GM21360 (cell line): Measurements from ENCODE around the gene GALNT2.

Source experiments
- ATAC-seq: cut with Tn5 transposase; IDR thresholded peaks from one replicate; pipeline ENCODE4 v1.9.1; 2021; ENCODE audit warnings: mild to moderate bottlenecking, moderate library complexity; ENCODE audit not compliant: unreplicated experiment

The GALNT2 gene

GRCh38 chr1:230309646-230310177, 242.7 kb downstream of the GALNT2 start:
- ATAC-seq = no peak

- no peak for ATAC-seq
Measured at GRCh38 chr1:230310381-230311163, 243.5 kb downstream of the GALNT2 start.

GRCh38 chr1:230312676-230313075, 245.6 kb downstream of the GALNT2 start:
- ATAC-seq = no peak

GRCh38 chr1:230313453-230314141, 246.6 kb downstream of the GALNT2 start:
- no peak for ATAC-seq

- ATAC-seq = no peak
Measured at GRCh38 chr1:230314142-230314470, 247.1 kb downstream of the GALNT2 start.

GRCh38 chr1:230315099-230315498, 248.1 kb downstream of the GALNT2 start:
- ATAC-seq = no peak

- ATAC-seq = no peak
Measured at GRCh38 chr1:230316864-230317745, 250.1 kb downstream of the GALNT2 start.

- ATAC-seq = no peak
Measured at GRCh38 chr1:230317823-230318819, 251.1 kb downstream of the GALNT2 start.

GRCh38 chr1:230319014-230319747, 252.1 kb downstream of the GALNT2 start:
- no peak for ATAC-seq

- ATAC-seq = no peak
Measured at GRCh38 chr1:230320804-230321203, 253.8 kb downstream of the GALNT2 start.

- ATAC-seq = no peak
Measured at GRCh38 chr1:230321341-230321740, 254.3 kb downstream of the GALNT2 start.

GRCh38 chr1:230321741-230322420, 254.8 kb downstream of the GALNT2 start:
- ATAC-seq = no peak

GRCh38 chr1:230322421-230322756, 255.4 kb downstream of the GALNT2 start:
- no peak for ATAC-seq

GRCh38 chr1:230322967-230323547, 256.0 kb downstream of the GALNT2 start:
- no peak for ATAC-seq

GRCh38 chr1:230323686-230324085, 256.6 kb downstream of the GALNT2 start:
- ATAC-seq = no peak

GRCh38 chr1:230326971-230327891, 260.2 kb downstream of the GALNT2 start:
- ATAC-seq = no peak

- ATAC-seq = no peak
Measured at GRCh38 chr1:230327892-230328284, 260.9 kb downstream of the GALNT2 start.
